ENCODE data around the gene ERCC6. TPM values are rescaled to one million over a fixed set of nuclear protein-coding genes. Genes with fewer than 3 reads are reported as not detected.

The ERCC6 gene
- polyA plus RNA-seq, 1 donor from 2014 or later, result 13.9 TPM

DNA sequence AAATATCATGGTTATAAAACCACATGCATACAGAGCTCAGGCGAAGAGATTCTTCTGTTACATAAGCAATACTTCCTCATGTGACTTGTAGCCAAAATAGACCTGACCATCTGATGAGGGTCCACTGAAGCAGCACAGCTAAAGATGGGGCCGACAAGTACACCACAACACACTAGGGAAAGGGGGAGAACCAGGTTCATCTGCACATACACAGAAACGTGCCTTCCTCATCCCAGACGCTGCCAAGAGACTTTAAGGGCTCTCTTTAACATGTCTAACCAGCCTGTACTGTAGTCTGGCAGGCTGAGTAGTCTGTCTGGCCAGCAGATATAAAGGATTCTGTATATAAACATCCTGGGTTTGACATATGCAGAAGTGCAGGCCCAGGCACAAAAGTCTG is 30.3 kb downstream of the ERCC6 start:
- Histone ChIP-seq H3K9me3 (ENCODE audit: low read length) (no peaks in the 10 kb centered on the region), H3K79me2 (replicated peaks; ENCODE audit: insufficient read depth, low read length) (no peaks in the 10 kb centered on the region), H3K4me2 (ENCODE audit: low read length) (no peak overlapping the region), H4K20me1 (ENCODE audit: insufficient read depth) (no peaks in the 10 kb centered on the region), H3K9me2 (ENCODE audit: insufficient read depth, low read length) (no peaks in the 10 kb centered on the region), H3K36me3 (ENCODE audit: insufficient read depth, low read length) (no peaks in the 10 kb centered on the region), H3K9ac (ENCODE audit: low read length) (no peak overlapping the region), H3F3A (ENCODE audit: insufficient read depth, low read length, poor library complexity, severe bottlenecking) (no peaks in the 10 kb centered on the region), H3K27ac (ENCODE audit: low read length) (no peak overlapping the region), H2AFZ (ENCODE audit: low read depth, low read length) (no peak overlapping the region), H3K27me3 (ENCODE audit: insufficient read depth, low read depth, low read length) (no peaks in the 10 kb centered on the region), H3K4me3 (ENCODE audit: low read length) (no peak overlapping the region)
- TF ChIP-seq POLR2AphosphoS5 (IDR thresholded peaks at IDR 0.05) (no peak), SMC3 (conservative IDR thresholded peaks at IDR 0.05; ENCODE audit: poor library complexity) (no peak), EP300 (conservative IDR thresholded peaks at IDR 0.05; ENCODE audit: poor library complexity, severe bottlenecking) (no peak), EZH2 (IDR thresholded peaks at IDR 0.05; ENCODE audit: borderline replicate concordance, insufficient read depth, low read length, poor library complexity, severe bottlenecking) (no peak), MXI1 (conservative IDR thresholded peaks at IDR 0.05; ENCODE audit: poor library complexity, severe bottlenecking) (no peak), RAD21 (conservative IDR thresholded peaks at IDR 0.05) (no peak), TAF1 (IDR thresholded peaks at IDR 0.05; ENCODE audit: low read depth) (no peak)
- TF ChIP-seq, protein P1, sequence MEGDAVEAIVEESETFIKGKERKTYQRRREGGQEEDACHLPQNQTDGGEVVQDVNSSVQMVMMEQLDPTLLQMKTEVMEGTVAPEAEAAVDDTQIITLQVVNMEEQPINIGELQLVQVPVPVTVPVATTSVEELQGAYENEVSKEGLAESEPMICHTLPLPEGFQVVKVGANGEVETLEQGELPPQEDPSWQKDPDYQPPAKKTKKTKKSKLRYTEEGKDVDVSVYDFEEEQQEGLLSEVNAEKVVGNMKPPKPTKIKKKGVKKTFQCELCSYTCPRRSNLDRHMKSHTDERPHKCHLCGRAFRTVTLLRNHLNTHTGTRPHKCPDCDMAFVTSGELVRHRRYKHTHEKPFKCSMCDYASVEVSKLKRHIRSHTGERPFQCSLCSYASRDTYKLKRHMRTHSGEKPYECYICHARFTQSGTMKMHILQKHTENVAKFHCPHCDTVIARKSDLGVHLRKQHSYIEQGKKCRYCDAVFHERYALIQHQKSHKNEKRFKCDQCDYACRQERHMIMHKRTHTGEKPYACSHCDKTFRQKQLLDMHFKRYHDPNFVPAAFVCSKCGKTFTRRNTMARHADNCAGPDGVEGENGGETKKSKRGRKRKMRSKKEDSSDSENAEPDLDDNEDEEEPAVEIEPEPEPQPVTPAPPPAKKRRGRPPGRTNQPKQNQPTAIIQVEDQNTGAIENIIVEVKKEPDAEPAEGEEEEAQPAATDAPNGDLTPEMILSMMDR (IDR thresholded peaks at IDR 0.05; ENCODE audit: poor library complexity, severe bottlenecking), result no peak
- TF ChIP-seq, protein P2, sequence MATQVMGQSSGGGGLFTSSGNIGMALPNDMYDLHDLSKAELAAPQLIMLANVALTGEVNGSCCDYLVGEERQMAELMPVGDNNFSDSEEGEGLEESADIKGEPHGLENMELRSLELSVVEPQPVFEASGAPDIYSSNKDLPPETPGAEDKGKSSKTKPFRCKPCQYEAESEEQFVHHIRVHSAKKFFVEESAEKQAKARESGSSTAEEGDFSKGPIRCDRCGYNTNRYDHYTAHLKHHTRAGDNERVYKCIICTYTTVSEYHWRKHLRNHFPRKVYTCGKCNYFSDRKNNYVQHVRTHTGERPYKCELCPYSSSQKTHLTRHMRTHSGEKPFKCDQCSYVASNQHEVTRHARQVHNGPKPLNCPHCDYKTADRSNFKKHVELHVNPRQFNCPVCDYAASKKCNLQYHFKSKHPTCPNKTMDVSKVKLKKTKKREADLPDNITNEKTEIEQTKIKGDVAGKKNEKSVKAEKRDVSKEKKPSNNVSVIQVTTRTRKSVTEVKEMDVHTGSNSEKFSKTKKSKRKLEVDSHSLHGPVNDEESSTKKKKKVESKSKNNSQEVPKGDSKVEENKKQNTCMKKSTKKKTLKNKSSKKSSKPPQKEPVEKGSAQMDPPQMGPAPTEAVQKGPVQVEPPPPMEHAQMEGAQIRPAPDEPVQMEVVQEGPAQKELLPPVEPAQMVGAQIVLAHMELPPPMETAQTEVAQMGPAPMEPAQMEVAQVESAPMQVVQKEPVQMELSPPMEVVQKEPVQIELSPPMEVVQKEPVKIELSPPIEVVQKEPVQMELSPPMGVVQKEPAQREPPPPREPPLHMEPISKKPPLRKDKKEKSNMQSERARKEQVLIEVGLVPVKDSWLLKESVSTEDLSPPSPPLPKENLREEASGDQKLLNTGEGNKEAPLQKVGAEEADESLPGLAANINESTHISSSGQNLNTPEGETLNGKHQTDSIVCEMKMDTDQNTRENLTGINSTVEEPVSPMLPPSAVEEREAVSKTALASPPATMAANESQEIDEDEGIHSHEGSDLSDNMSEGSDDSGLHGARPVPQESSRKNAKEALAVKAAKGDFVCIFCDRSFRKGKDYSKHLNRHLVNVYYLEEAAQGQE (IDR thresholded peaks at IDR 0.05; ENCODE audit: borderline replicate concordance), result no peak

DNA sequence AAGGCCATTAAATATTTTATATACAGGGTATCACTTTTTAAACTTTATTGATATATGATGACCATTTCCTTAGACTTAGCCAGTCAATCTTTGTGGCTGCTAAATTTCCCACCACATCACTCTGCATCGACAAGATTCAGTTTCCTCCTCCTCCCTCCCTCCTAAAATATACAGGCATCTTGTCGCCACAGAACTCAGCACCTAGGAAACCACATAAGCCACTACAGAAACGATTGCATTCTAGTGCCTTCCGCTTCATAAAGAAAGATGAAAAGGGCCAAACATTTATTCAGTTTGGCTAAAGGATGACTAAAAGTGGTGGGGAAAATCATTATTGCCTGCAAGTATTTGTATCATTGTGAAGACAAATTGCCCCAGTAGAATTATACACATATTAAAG is 30.7 kb downstream of the ERCC6 start:
- TF ChIP-seq, protein P1 (IDR thresholded peaks at IDR 0.05; ENCODE audit: poor library complexity, severe bottlenecking), result no peak
- TF ChIP-seq TAF1 (IDR thresholded peaks at IDR 0.05; ENCODE audit: low read depth) (no peak), RAD21 (conservative IDR thresholded peaks at IDR 0.05) (no peak), POLR2AphosphoS5 (IDR thresholded peaks at IDR 0.05) (no peak), EZH2 (IDR thresholded peaks at IDR 0.05; ENCODE audit: borderline replicate concordance, insufficient read depth, low read length, poor library complexity, severe bottlenecking) (no peak)
- H3K4me2 ChIP-seq (ENCODE audit: low read length), result no peak overlapping the region
- H3K79me2 ChIP-seq (replicated peaks; ENCODE audit: insufficient read depth, low read length), result no peaks in the 10 kb centered on the region
- H3K27ac ChIP-seq (ENCODE audit: low read length), result no peak overlapping the region
- no peaks in the 10 kb centered on the region for H3K9me3 ChIP-seq (ENCODE audit: low read length)
- no peaks in the 10 kb centered on the region for H3F3A ChIP-seq (ENCODE audit: insufficient read depth, low read length, poor library complexity, severe bottlenecking)
- no peak overlapping the region for H2AFZ ChIP-seq (ENCODE audit: low read depth, low read length)
- no peaks in the 10 kb centered on the region for H4K20me1 ChIP-seq (ENCODE audit: insufficient read depth)
- no peaks in the 10 kb centered on the region for H3K36me3 ChIP-seq (ENCODE audit: insufficient read depth, low read length)
- H3K9me2 ChIP-seq (ENCODE audit: insufficient read depth, low read length), result no peaks in the 10 kb centered on the region
- H3K27me3 ChIP-seq (ENCODE audit: insufficient read depth, low read depth, low read length), result no peaks in the 10 kb centered on the region
- H3K9ac ChIP-seq (ENCODE audit: low read length), result no peak overlapping the region
- H3K4me3 ChIP-seq (ENCODE audit: low read length), result no peak overlapping the region
